ENCODE data around the gene STRIP2.

The STRIP2 gene, protein sequence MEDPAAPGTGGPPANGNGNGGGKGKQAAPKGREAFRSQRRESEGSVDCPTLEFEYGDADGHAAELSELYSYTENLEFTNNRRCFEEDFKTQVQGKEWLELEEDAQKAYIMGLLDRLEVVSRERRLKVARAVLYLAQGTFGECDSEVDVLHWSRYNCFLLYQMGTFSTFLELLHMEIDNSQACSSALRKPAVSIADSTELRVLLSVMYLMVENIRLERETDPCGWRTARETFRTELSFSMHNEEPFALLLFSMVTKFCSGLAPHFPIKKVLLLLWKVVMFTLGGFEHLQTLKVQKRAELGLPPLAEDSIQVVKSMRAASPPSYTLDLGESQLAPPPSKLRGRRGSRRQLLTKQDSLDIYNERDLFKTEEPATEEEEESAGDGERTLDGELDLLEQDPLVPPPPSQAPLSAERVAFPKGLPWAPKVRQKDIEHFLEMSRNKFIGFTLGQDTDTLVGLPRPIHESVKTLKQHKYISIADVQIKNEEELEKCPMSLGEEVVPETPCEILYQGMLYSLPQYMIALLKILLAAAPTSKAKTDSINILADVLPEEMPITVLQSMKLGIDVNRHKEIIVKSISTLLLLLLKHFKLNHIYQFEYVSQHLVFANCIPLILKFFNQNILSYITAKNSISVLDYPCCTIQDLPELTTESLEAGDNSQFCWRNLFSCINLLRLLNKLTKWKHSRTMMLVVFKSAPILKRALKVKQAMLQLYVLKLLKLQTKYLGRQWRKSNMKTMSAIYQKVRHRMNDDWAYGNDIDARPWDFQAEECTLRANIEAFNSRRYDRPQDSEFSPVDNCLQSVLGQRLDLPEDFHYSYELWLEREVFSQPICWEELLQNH

DNA sequence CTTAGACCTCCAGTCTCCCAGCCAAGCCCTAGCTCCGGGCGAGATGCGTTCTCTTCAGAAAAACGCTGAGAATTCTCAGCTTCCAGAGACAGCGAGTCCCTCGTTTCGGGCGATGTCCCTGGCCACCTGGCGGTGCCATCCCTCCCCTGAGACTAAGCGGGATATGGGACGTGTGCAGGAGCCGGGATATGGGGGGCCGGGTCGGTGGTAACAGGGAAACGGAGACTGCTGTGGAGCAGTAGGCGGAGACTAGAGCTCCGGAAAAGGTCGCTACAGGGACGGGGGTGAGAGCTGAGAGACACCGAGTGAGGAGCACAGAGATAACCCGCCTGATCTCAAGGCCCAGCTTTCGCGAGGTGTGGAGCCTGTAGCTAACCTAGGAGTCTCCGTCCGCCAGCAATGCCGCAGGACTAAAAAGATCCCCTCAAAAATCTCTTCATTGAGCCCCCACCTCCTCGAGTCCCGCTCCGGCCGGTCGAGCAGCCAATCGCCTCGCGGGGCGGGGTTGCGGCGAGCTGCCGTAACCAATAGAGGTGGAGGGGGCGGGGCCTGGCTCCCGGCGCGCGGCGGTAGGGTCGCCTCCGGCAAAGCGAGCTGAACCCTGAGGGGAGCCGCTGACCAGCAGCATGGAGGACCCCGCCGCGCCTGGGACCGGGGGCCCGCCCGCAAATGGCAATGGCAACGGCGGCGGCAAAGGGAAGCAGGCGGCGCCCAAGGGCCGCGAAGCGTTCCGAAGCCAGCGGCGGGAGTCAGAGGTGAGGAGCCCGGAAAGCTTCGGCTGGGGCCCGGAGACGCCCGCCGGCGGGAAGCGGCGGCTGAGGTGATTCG is at the start of gene STRIP2:
TSS of gene STRIP2 (plus strand) at position 586 of the 828 bp plus-strand sequence. CDS start at position 627, 41 bp downstream.
- peak; percentile 74 for DNase-seq (ENCODE audit: low read depth, low spot score)
- Histone ChIP-seq H3K4me3 (ENCODE audit: low read length) (peak within 1 kb of the TSS; percentile 83), H3K4me1 (ENCODE audit: control insufficient read depth, insufficient read depth, low read length) (no peaks in the 10 kb centered on the region; the same call in 1 of the 2 replicates), H3K9me3 (ENCODE audit: control insufficient read depth, insufficient read depth, low read length) (no peaks in the 10 kb centered on the region), H3K36me3 (ENCODE audit: control insufficient read depth, insufficient read depth, low read length) (no peaks in the 10 kb centered on the region), H3K27me3 (ENCODE audit: control insufficient read depth, insufficient read depth, low read length) (no peaks in the 10 kb centered on the region; the same call in 1 of the 2 replicates), H3K27ac (ENCODE audit: low read length) (no peak within 1 kb of the TSS)
- no CpG with 5 or more reads among the region's 75 CpGs for WGBS (ENCODE audit: insufficient coverage, insufficient read length)

GRCh38 chr7:129385116-129385515 is 49.1 kb upstream of the STRIP2 start:
- H3K4me3 ChIP-seq (ENCODE audit: low read length), result no peak overlapping the region
- no peaks in the 10 kb centered on the region for H3K4me1 ChIP-seq (ENCODE audit: control insufficient read depth, insufficient read depth, low read length)
- no peaks in the 10 kb centered on the region for H3K9me3 ChIP-seq (ENCODE audit: control insufficient read depth, insufficient read depth, low read length)
- no peaks in the 10 kb centered on the region for H3K36me3 ChIP-seq (ENCODE audit: control insufficient read depth, insufficient read depth, low read length)
- DNase-seq (ENCODE audit: low read depth, low spot score), result no peak
- no CpG with 5 or more reads among the region's 1 CpG for WGBS (ENCODE audit: insufficient coverage, insufficient read length)
- H3K27me3 ChIP-seq (ENCODE audit: control insufficient read depth, insufficient read depth, low read length), result no peaks in the 10 kb centered on the region
- H3K27ac ChIP-seq (ENCODE audit: low read length), result no peak overlapping the region

- no CpG with 5 or more reads among the region's 4 CpGs for WGBS (ENCODE audit: insufficient coverage, insufficient read length)
- Histone ChIP-seq H3K27ac (ENCODE audit: low read length) (no peak overlapping the region), H3K9me3 (ENCODE audit: control insufficient read depth, insufficient read depth, low read length) (no peaks in the 10 kb centered on the region), H3K4me1 (ENCODE audit: control insufficient read depth, insufficient read depth, low read length) (no peaks in the 10 kb centered on the region), H3K27me3 (ENCODE audit: control insufficient read depth, insufficient read depth, low read length) (no peaks in the 10 kb centered on the region), H3K36me3 (ENCODE audit: control insufficient read depth, insufficient read depth, low read length) (no peaks in the 10 kb centered on the region), H3K4me3 (ENCODE audit: low read length) (no peak overlapping the region)
- DNase-seq (ENCODE audit: low read depth, low spot score), result no peak
Measured at GRCh38 chr7:129385598-129385997, 48.6 kb upstream of the STRIP2 start.

GRCh38 chr7:129386506-129386905 is 47.7 kb upstream of the STRIP2 start:
- no peaks in the 10 kb centered on the region for H3K27me3 ChIP-seq (ENCODE audit: control insufficient read depth, insufficient read depth, low read length)
- no peak overlapping the region for H3K4me3 ChIP-seq (ENCODE audit: low read length)
- no peaks in the 10 kb centered on the region for H3K4me1 ChIP-seq (ENCODE audit: control insufficient read depth, insufficient read depth, low read length)
- no peaks in the 10 kb centered on the region for H3K36me3 ChIP-seq (ENCODE audit: control insufficient read depth, insufficient read depth, low read length)
- no peaks in the 10 kb centered on the region for H3K9me3 ChIP-seq (ENCODE audit: control insufficient read depth, insufficient read depth, low read length)
- DNase-seq (ENCODE audit: low read depth, low spot score), result no peak
- no peak overlapping the region for H3K27ac ChIP-seq (ENCODE audit: low read length)

- no peak for DNase-seq (ENCODE audit: low read depth, low spot score)
- Histone ChIP-seq H3K27ac (ENCODE audit: low read length) (no peak overlapping the region), H3K9me3 (ENCODE audit: control insufficient read depth, insufficient read depth, low read length) (no peaks in the 10 kb centered on the region), H3K27me3 (ENCODE audit: control insufficient read depth, insufficient read depth, low read length) (no peaks in the 10 kb centered on the region), H3K4me3 (ENCODE audit: low read length) (no peak overlapping the region), H3K36me3 (ENCODE audit: control insufficient read depth, insufficient read depth, low read length) (no peaks in the 10 kb centered on the region), H3K4me1 (ENCODE audit: control insufficient read depth, insufficient read depth, low read length) (no peaks in the 10 kb centered on the region)
- no CpG with 5 or more reads among the region's 2 CpGs for WGBS (ENCODE audit: insufficient coverage, insufficient read length)
Measured at GRCh38 chr7:129387537-129387936, 46.7 kb upstream of the STRIP2 start.

- WGBS (ENCODE audit: insufficient coverage, insufficient read length), result no CpG with 5 or more reads among the region's 8 CpGs
- no peak overlapping the region for H3K4me3 ChIP-seq (ENCODE audit: low read length)
- no peak overlapping the region for H3K27ac ChIP-seq (ENCODE audit: low read length)
- H3K4me1 ChIP-seq (ENCODE audit: control insufficient read depth, insufficient read depth, low read length), result no peaks in the 10 kb centered on the region
- H3K9me3 ChIP-seq (ENCODE audit: control insufficient read depth, insufficient read depth, low read length), result no peaks in the 10 kb centered on the region
- DNase-seq (ENCODE audit: low read depth, low spot score), result no peak
- no peaks in the 10 kb centered on the region for H3K27me3 ChIP-seq (ENCODE audit: control insufficient read depth, insufficient read depth, low read length)
- H3K36me3 ChIP-seq (ENCODE audit: control insufficient read depth, insufficient read depth, low read length), result no peaks in the 10 kb centered on the region
Measured at GRCh38 chr7:129388333-129389098, 45.7 kb upstream of the STRIP2 start.

- no CpG with 5 or more reads among the region's 1 CpG for WGBS (ENCODE audit: insufficient coverage, insufficient read length)
- Histone ChIP-seq H3K27me3 (ENCODE audit: control insufficient read depth, insufficient read depth, low read length) (no peaks in the 10 kb centered on the region), H3K4me3 (ENCODE audit: low read length) (no peak overlapping the region), H3K36me3 (ENCODE audit: control insufficient read depth, insufficient read depth, low read length) (no peaks in the 10 kb centered on the region), H3K4me1 (ENCODE audit: control insufficient read depth, insufficient read depth, low read length) (no peaks in the 10 kb centered on the region), H3K27ac (ENCODE audit: low read length) (no peak overlapping the region), H3K9me3 (ENCODE audit: control insufficient read depth, insufficient read depth, low read length) (no peaks in the 10 kb centered on the region)
- DNase-seq (ENCODE audit: low read depth, low spot score), result no peak
Measured at GRCh38 chr7:129389829-129390228, 44.4 kb upstream of the STRIP2 start.

GRCh38 chr7:129390314-129390713 is 43.9 kb upstream of the STRIP2 start:
- no peak overlapping the region for H3K27ac ChIP-seq (ENCODE audit: low read length)
- no peaks in the 10 kb centered on the region for H3K27me3 ChIP-seq (ENCODE audit: control insufficient read depth, insufficient read depth, low read length)
- no peaks in the 10 kb centered on the region for H3K36me3 ChIP-seq (ENCODE audit: control insufficient read depth, insufficient read depth, low read length)

GRCh38 chr7:129391546-129392171 is 42.6 kb upstream of the STRIP2 start:
- Histone ChIP-seq H3K9me3 (ENCODE audit: control insufficient read depth, insufficient read depth, low read length) (no peaks in the 10 kb centered on the region), H3K27me3 (ENCODE audit: control insufficient read depth, insufficient read depth, low read length) (no peaks in the 10 kb centered on the region), H3K4me3 (ENCODE audit: low read length) (no peak overlapping the region), H3K4me1 (ENCODE audit: control insufficient read depth, insufficient read depth, low read length) (peaks cover 5% of the 10 kb centered on the region), H3K27ac (ENCODE audit: low read length) (no peak overlapping the region), H3K36me3 (ENCODE audit: control insufficient read depth, insufficient read depth, low read length) (no peaks in the 10 kb centered on the region)
- no CpG with 5 or more reads among the region's 2 CpGs for WGBS (ENCODE audit: insufficient coverage, insufficient read length)
- DNase-seq (ENCODE audit: low read depth, low spot score), result no peak

More at GRCh38 chr7:129390314-129390713, 43.9 kb upstream of the STRIP2 start:
- H3K4me3 ChIP-seq (ENCODE audit: low read length), result no peak overlapping the region
- peaks cover 3% of the 10 kb centered on the region for H3K4me1 ChIP-seq (ENCODE audit: control insufficient read depth, insufficient read depth, low read length)
- no peak for DNase-seq (ENCODE audit: low read depth, low spot score)
- no peaks in the 10 kb centered on the region for H3K9me3 ChIP-seq (ENCODE audit: control insufficient read depth, insufficient read depth, low read length)

All from iPS DF 6.9 (cell line).